ENCODE measurements around the gene HMGN4.
A peak's percentile ranks its signal among the peaks of the same experiment; 100 is the strongest.
"Not testable (repeated sequence)": the region's sequence is repeated elsewhere in the genome, so short reads cannot be mapped to it uniquely, and the experiment has no call there.

HMGN4 gene

GRCh38 chr6:26522486-26523228 lies 15.5 kb upstream of the HMGN4 start:
- not testable (repeated sequence) for DNase-seq (ENCODE audit: low read depth)

- DNase-seq (ENCODE audit: low read depth) = not testable (repeated sequence)
Observed at GRCh38 chr6:26524314-26524713, 13.9 kb upstream of the HMGN4 start.

- no peak for DNase-seq (ENCODE audit: low read depth)
Observed at GRCh38 chr6:26524722-26525370, 13.3 kb upstream of the HMGN4 start.

GRCh38 chr6:26525838-26526237 lies 12.3 kb upstream of the HMGN4 start:
- DNase-seq (ENCODE audit: low read depth) = no peak

- DNase-seq (ENCODE audit: low read depth) = no peak
Observed at GRCh38 chr6:26526928-26527327, 11.2 kb upstream of the HMGN4 start.

- DNase-seq (ENCODE audit: low read depth) = no peak
Observed at GRCh38 chr6:26530203-26530602, 8.0 kb upstream of the HMGN4 start.

- no peak for DNase-seq (ENCODE audit: low read depth)
Observed at GRCh38 chr6:26531897-26532296, 6.3 kb upstream of the HMGN4 start.

- peak; percentile 83 for DNase-seq (ENCODE audit: low read depth)
Observed at GRCh38 chr6:26532699-26533531, 5.3 kb upstream of the HMGN4 start.

- DNase-seq (ENCODE audit: low read depth) = no peak
Observed at GRCh38 chr6:26533532-26533931, 4.6 kb upstream of the HMGN4 start.

GRCh38 chr6:26534681-26535465 lies 3.3 kb upstream of the HMGN4 start:
- DNase-seq (ENCODE audit: low read depth) = no peak

GRCh38 chr6:26536571-26537159 lies 1.5 kb upstream of the HMGN4 start:
- DNase-seq (ENCODE audit: low read depth) = no peak

- DNase-seq (ENCODE audit: low read depth) = peak; percentile 80
Observed at GRCh38 chr6:26537160-26537845, 863 bp upstream of the HMGN4 start.

GRCh38 chr6:26538572-26538902 lies 371 bp downstream of the HMGN4 start:
- no peak for DNase-seq (ENCODE audit: low read depth)

GRCh38 chr6:26539071-26539615 lies 977 bp downstream of the HMGN4 start:
- no peak for DNase-seq (ENCODE audit: low read depth)

- DNase-seq (ENCODE audit: low read depth) = no peak
Observed at GRCh38 chr6:26541579-26541978, 3.4 kb downstream of the HMGN4 start.

GRCh38 chr6:26543953-26544352 lies 5.8 kb downstream of the HMGN4 start:
- DNase-seq (ENCODE audit: low read depth) = no peak

GRCh38 chr6:26544473-26544872 lies 6.3 kb downstream of the HMGN4 start:
- no peak for DNase-seq (ENCODE audit: low read depth)

- DNase-seq (ENCODE audit: low read depth) = no peak
Observed at GRCh38 chr6:26545627-26546026, 7.5 kb downstream of the HMGN4 start.

GRCh38 chr6:26547363-26547762 lies 9.2 kb downstream of the HMGN4 start:
- DNase-seq (ENCODE audit: low read depth) = not testable (repeated sequence)

- no peak for DNase-seq (ENCODE audit: low read depth)
Observed at GRCh38 chr6:26550250-26550993, 12.3 kb downstream of the HMGN4 start.
